H9 (cell line): Measurements from ENCODE around the gene SLC37A2. TPM values are rescaled to one million over a fixed set of nuclear protein-coding genes. Genes with fewer than 3 reads are reported as not detected.

ENCODE experiments used
- DNase-seq: peaks from one replicate; pipeline ENCODE4 v3.0.0-alpha.2; 2017
- H2AFZ ChIP-seq: one replicate; pipeline ENCODE4 v1.6.1; 2013; ENCODE audit warnings: mild to moderate bottlenecking, low read length, control low read depth, moderate library complexity
- H2AK5ac ChIP-seq: 2 replicates; pipeline ENCODE4 v1.6.1; 2013; ENCODE audit warnings: low read length, control low read depth, mixed read lengths; ENCODE audit not compliant: insufficient read length
- H2BK120ac ChIP-seq: one replicate; pipeline ENCODE4 v1.6.1; 2013; ENCODE audit warnings: low read depth, mild to moderate bottlenecking, low read length, control low read depth, inconsistent platforms; ENCODE audit not compliant: poor library complexity, severe bottlenecking
- H2BK12ac ChIP-seq: 2 replicates; pipeline ENCODE4 v1.6.1; 2013; ENCODE audit warnings: low read length, control low read depth, mixed read lengths, low read depth; ENCODE audit not compliant: insufficient read length
- H2BK15ac ChIP-seq: 2 replicates; pipeline ENCODE4 v1.6.1; 2013; ENCODE audit warnings: low read depth, low read length, control low read depth
- H2BK20ac ChIP-seq: one replicate; pipeline ENCODE4 v1.6.1; 2013; ENCODE audit warnings: low read depth, mild to moderate bottlenecking, low read length, control low read depth, inconsistent platforms; ENCODE audit not compliant: poor library complexity, severe bottlenecking
- H2BK5ac ChIP-seq: 2 replicates; pipeline ENCODE4 v1.6.1; 2013; ENCODE audit warnings: low read length, control low read depth, mixed read lengths; ENCODE audit not compliant: insufficient read length
- H3K14ac ChIP-seq: 2 replicates; pipeline ENCODE4 v1.6.1; 2013; ENCODE audit warnings: low read length, control low read depth; ENCODE audit not compliant: insufficient read depth
- H3K18ac ChIP-seq: 2 replicates; pipeline ENCODE4 v1.6.1; 2013; ENCODE audit warnings: low read depth, mild to moderate bottlenecking, mixed read lengths, low read length, control low read depth; ENCODE audit not compliant: insufficient read length
- H3K23ac ChIP-seq: 2 replicates; pipeline ENCODE4 v1.6.1; 2013; ENCODE audit warnings: low read length, control low read depth, mixed read lengths, low read depth; ENCODE audit not compliant: insufficient read length
- H3K23me2 ChIP-seq: 2 replicates; pipeline ENCODE4 v1.6.1; 2013; ENCODE audit warnings: low read depth, mild to moderate bottlenecking, mixed read lengths, low read length, control low read depth; ENCODE audit not compliant: insufficient read length, poor library complexity, severe bottlenecking
- H3K27ac ChIP-seq: 2 replicates; pipeline ENCODE4 v1.5.1; 2013; ENCODE audit warnings: low read length, control low read depth, mixed read lengths, low read depth; ENCODE audit not compliant: insufficient read length
- H3K27me3 ChIP-seq: 2 replicates; pipeline ENCODE4 v1.6.1; 2013; ENCODE audit warnings: low read length, control low read depth, inconsistent platforms; ENCODE audit not compliant: insufficient read depth
- H3K4ac ChIP-seq: 2 replicates; pipeline ENCODE4 v1.6.1; 2013; ENCODE audit warnings: low read depth, mild to moderate bottlenecking, control low read depth, inconsistent platforms, low read length, moderate library complexity
- H3K4me1 ChIP-seq: 2 replicates; pipeline ENCODE4 v1.6.1; 2013; ENCODE audit warnings: low read length, control low read depth, inconsistent platforms; ENCODE audit not compliant: insufficient read depth
- H3K4me2 ChIP-seq: 2 replicates; pipeline ENCODE4 v1.6.1; 2013; ENCODE audit warnings: low read length, control low read depth, mixed read lengths; ENCODE audit not compliant: insufficient read length, insufficient read depth
- H3K56ac ChIP-seq: 2 replicates; pipeline ENCODE4 v1.6.1; 2013; ENCODE audit warnings: low read depth, mild to moderate bottlenecking, mixed read lengths, low read length, control low read depth; ENCODE audit not compliant: insufficient read length
- H3K79me1 ChIP-seq: 2 replicates; pipeline ENCODE4 v1.6.1; 2013; ENCODE audit warnings: low read depth, mild to moderate bottlenecking, moderate library complexity, low read length, control low read depth, inconsistent platforms; ENCODE audit not compliant: insufficient read depth, poor library complexity, severe bottlenecking
- H3K79me2 ChIP-seq: 2 replicates; pipeline ENCODE4 v1.6.1; 2013; ENCODE audit warnings: low read length, control low read depth, inconsistent platforms; ENCODE audit not compliant: insufficient read depth
- H3K9ac ChIP-seq: 2 replicates; pipeline ENCODE4 v1.6.1; 2013; ENCODE audit warnings: low read length, control low read depth, mixed read lengths; ENCODE audit not compliant: insufficient read length; ENCODE audit errors: extremely low read depth
- H3K9me3 ChIP-seq: one replicate; pipeline ENCODE4 v1.6.1; 2013; ENCODE audit warnings: low read depth, low read length, inconsistent platforms; ENCODE audit not compliant: control insufficient read depth
- H3T11ph ChIP-seq: one replicate; pipeline ENCODE4 v1.6.1; 2013; ENCODE audit warnings: mild to moderate bottlenecking, low read length, control low read depth, inconsistent platforms
- H4K20me1 ChIP-seq: one replicate; pipeline ENCODE4 v1.6.1; 2013; ENCODE audit not compliant: control insufficient read depth, insufficient read length, insufficient read depth
- H4K5ac ChIP-seq: 2 replicates; pipeline ENCODE4 v1.6.1; 2013; ENCODE audit warnings: low read depth, mild to moderate bottlenecking, mixed read lengths, low read length, control low read depth; ENCODE audit not compliant: insufficient read length
- H4K8ac ChIP-seq: replicated peaks from 2 replicates; pipeline ENCODE4 v1.6.1; 2013; ENCODE audit warnings: low read length, control low read depth, mixed read lengths, low read depth; ENCODE audit not compliant: insufficient read length
- H4K91ac ChIP-seq: 2 replicates; pipeline ENCODE4 v1.6.1; 2013; ENCODE audit warnings: low read depth, mild to moderate bottlenecking, moderate library complexity, mixed read lengths, low read length, control low read depth; ENCODE audit not compliant: insufficient read length
- H3K27ac Mint-ChIP-seq, 3 experiments: 2 replicates in 2 of 3; 3 replicates in 1 of 3; pipeline ENCODE4 v1.8.0; 2020 to 2021; ENCODE audit warnings: mixed read lengths in 3 of 3, mild to moderate bottlenecking in 1 of 3, moderate library complexity in 1 of 3
- H3K27me3 Mint-ChIP-seq: 2 replicates; pipeline ENCODE4 v1.8.0; 2021; ENCODE audit warnings: low read depth, mild to moderate bottlenecking, moderate library complexity, mixed read lengths
- H3K36me3 Mint-ChIP-seq, 3 experiments: 2 replicates in 2 of 3; 3 replicates in 1 of 3; pipeline ENCODE4 v1.8.0; 2020 to 2021; ENCODE audit warnings: low read depth in 3 of 3, mixed read lengths in 3 of 3; ENCODE audit not compliant: insufficient read depth in 1 of 3
- H3K4me1 Mint-ChIP-seq, 2 experiments: 2 replicates each; pipeline ENCODE4 v1.8.0; 2020; ENCODE audit warnings: mixed read lengths in 2 of 2
- H3K4me3 Mint-ChIP-seq, 2 experiments: 2 replicates in 1 of 2; 3 replicates in 1 of 2; pipeline ENCODE4 v1.8.0; 2020 to 2021; ENCODE audit warnings: mild to moderate bottlenecking in 2 of 2, mixed read lengths in 2 of 2, moderate library complexity in 1 of 2
- H3K9me3 Mint-ChIP-seq, 2 experiments: 2 replicates in 1 of 2; 3 replicates in 1 of 2; pipeline ENCODE4 v1.8.0; 2020; ENCODE audit warnings: mild to moderate bottlenecking in 2 of 2, mixed read lengths in 2 of 2, moderate library complexity in 1 of 2
- CTCF ChIP-seq: fragments of 200-600 bp; sonication (generic); conservative IDR thresholded peaks from 3 replicates; pipeline ENCODE4 v1.8.0; 2021; ENCODE audit warnings: antibody characterized with exemption, mild to moderate bottlenecking
- total RNA-seq: library from RNA; stranded (reverse); gene quantifications from 2 replicates; pipeline ENCODE4 v1.2.1, GENCODE V29; 2021

SLC37A2 gene
- total RNA-seq, 1 experiment from 2014 or later, result 1.2 TPM

- Histone ChIP-seq H2BK12ac (no peak overlapping the region), H3T11ph (no peak overlapping the region), H3K79me2 (no peaks in the 10 kb centered on the region), H2BK15ac (no peak overlapping the region), H3K9me3 (no peaks in the 10 kb centered on the region), H4K91ac (no peak overlapping the region), H3K27me3 (no peaks in the 10 kb centered on the region), H4K20me1 (no peaks in the 10 kb centered on the region), H3K4ac (no peak overlapping the region), H2BK5ac (no peak overlapping the region), H3K23me2 (no peaks in the 10 kb centered on the region), H4K5ac (no peak overlapping the region), H3K79me1 (no peaks in the 10 kb centered on the region), H2BK20ac (no peak overlapping the region), H3K9ac (no peak overlapping the region), H2AFZ (no peak overlapping the region), H3K27ac (no peak overlapping the region), H3K56ac (no peak overlapping the region), H3K14ac (no peak overlapping the region), H3K18ac (no peak overlapping the region), H2BK120ac (no peak overlapping the region), H2AK5ac (no peak overlapping the region), H3K23ac (no peak overlapping the region), H4K8ac (no peak overlapping the region), H3K4me1 (no peaks in the 10 kb centered on the region), H3K4me2 (no peak overlapping the region)
- Mint-ChIP-seq H3K27ac (no peak overlapping the region), H3K4me1 (no peaks in the 10 kb centered on the region), H3K9me3 (peaks cover 2 to 5% of the 10 kb centered on the region in 2 experiments; a peak in 2 of 5 replicates), H3K36me3 (peaks cover 0 to 8% (median 0%) of the 10 kb centered on the region in 3 experiments; a peak in 2 of 7 replicates), H3K4me3 (no peak overlapping the region), H3K27me3 (no peaks in the 10 kb centered on the region)
- TF ChIP-seq CTCF, result no peak
- no peak for DNase-seq
Measured at GRCh38 chr11:125016413-125016812, 46.7 kb upstream of the SLC37A2 start.
